IMR-90 (cell line): ENCODE results near the gene ASTN2. TPM values are rescaled to one million over a fixed set of nuclear protein-coding genes. Genes with fewer than 3 reads are reported as not detected.

Source experiments
- ATAC-seq: fragments of 200-7000 bp; cut with Tn5 transposase; 2 replicates; pipeline ENCODE4 v1.9.1; 2020; ENCODE audit warnings: low read depth, mild to moderate bottlenecking, moderate library complexity
- BruUV-seq: library from RNA; stranded (reverse); fragments of 400-500 nt; replicated peaks from 2 replicates; lab custom pipeline; 2021; lab: Mats Ljungman, UMichigan
- CTCF ChIA-PET: fragments of 300-600 bp; formaldehyde crosslinking; extraction: SDS; loops from one replicate; lab custom pipeline; 2021; ENCODE audit warnings: antibody characterized with exemption; lab: Yijun Ruan, JAX
- POLR2A ChIA-PET: fragments of 300-600 bp; sonication (Branson Sonifier 250); formaldehyde crosslinking; loops from one replicate; lab custom pipeline; 2022; ENCODE audit warnings: antibody characterized with exemption; ENCODE audit not compliant: unreplicated experiment; lab: Charles Lee
- DNase-seq: peaks from one replicate; pipeline ENCODE4 v3.0.0; 2013
- H2AFZ ChIP-seq: replicated peaks from 2 replicates; pipeline ENCODE3; 2013; ENCODE audit warnings: low read length, mild to moderate bottlenecking; ENCODE audit not compliant: poor library complexity
- H2AK5ac ChIP-seq: 2 replicates; pipeline ENCODE4 v1.6.1; 2013; ENCODE audit warnings: low read depth, low read length, inconsistent platforms
- H2AK9ac ChIP-seq: replicated peaks from 2 replicates; pipeline ENCODE3; 2013; ENCODE audit warnings: mild to moderate bottlenecking, low read depth, low read length, moderate library complexity; ENCODE audit not compliant: poor library complexity
- H2BK120ac ChIP-seq: 2 replicates; pipeline ENCODE4 v1.6.1; 2013; ENCODE audit warnings: low read depth, low read length, inconsistent platforms
- H2BK15ac ChIP-seq: 3 replicates; pipeline ENCODE4 v1.6.1; 2013; ENCODE audit warnings: low read depth, low read length, inconsistent platforms
- H2BK20ac ChIP-seq: 2 replicates; pipeline ENCODE4 v1.6.1; 2013; ENCODE audit warnings: low read depth, mild to moderate bottlenecking, inconsistent platforms, low read length, moderate library complexity
- H2BK5ac ChIP-seq: 2 replicates; pipeline ENCODE4 v1.6.1; 2013; ENCODE audit warnings: mild to moderate bottlenecking, low read depth, low read length, inconsistent platforms; ENCODE audit not compliant: poor library complexity, severe bottlenecking
- H3K14ac ChIP-seq: replicated peaks from 2 replicates; pipeline ENCODE4 v1.6.1; 2013; ENCODE audit warnings: low read depth, low read length, inconsistent platforms
- H3K18ac ChIP-seq: 2 replicates; pipeline ENCODE4 v1.6.1; 2013; ENCODE audit warnings: low read depth, low read length, control low read depth
- H3K23ac ChIP-seq: 2 replicates; pipeline ENCODE4 v1.6.1; 2013; ENCODE audit warnings: low read depth, low read length, inconsistent platforms
- H3K27ac ChIP-seq: 2 replicates; pipeline ENCODE4 v1.5.1; 2013; ENCODE audit warnings: mild to moderate bottlenecking, control low read depth, low read length; ENCODE audit not compliant: insufficient read depth
- H3K27me3 ChIP-seq: 2 replicates; pipeline ENCODE4 v1.6.1; 2013; ENCODE audit warnings: low read length; ENCODE audit not compliant: control insufficient read depth, insufficient read depth
- H3K36me3 ChIP-seq: 2 replicates; pipeline ENCODE4 v1.6.1; 2013; ENCODE audit warnings: low read length, mixed read lengths; ENCODE audit not compliant: control insufficient read depth, insufficient read depth
- H3K4ac ChIP-seq: 2 replicates; pipeline ENCODE4 v1.6.1; 2013; ENCODE audit warnings: low read depth, low read length, inconsistent platforms
- H3K4me1 ChIP-seq: 2 replicates; pipeline ENCODE4 v1.6.1; 2013; ENCODE audit warnings: low read length, mixed read lengths; ENCODE audit not compliant: control insufficient read depth, insufficient read depth
- H3K4me2 ChIP-seq: 2 replicates; pipeline ENCODE4 v1.6.1; 2013; ENCODE audit warnings: low read depth, mild to moderate bottlenecking, control low read depth, low read length, moderate library complexity
- H3K4me3 ChIP-seq: 2 replicates; pipeline ENCODE4 v1.5.1; 2013; ENCODE audit warnings: low read depth, mild to moderate bottlenecking, control low read depth, low read length, moderate library complexity; ENCODE audit not compliant: insufficient read depth
- H3K56ac ChIP-seq: 2 replicates; pipeline ENCODE4 v1.6.1; 2013; ENCODE audit warnings: low read length, inconsistent platforms; ENCODE audit not compliant: insufficient read depth; ENCODE audit errors: extremely low read depth
- H3K79me1 ChIP-seq, 2 experiments: 2 replicates each; pipeline ENCODE4 v1.6.1; 2013; ENCODE audit warnings: low read length in 2 of 2, inconsistent platforms in 1 of 2, low read depth in 1 of 2
- H3K9ac ChIP-seq: 2 replicates; pipeline ENCODE4 v1.6.1; 2013; ENCODE audit warnings: low read depth, low read length, control low read depth
- H3K9me1 ChIP-seq: 2 replicates; pipeline ENCODE4 v1.6.1; 2013; ENCODE audit warnings: low read length, inconsistent platforms; ENCODE audit not compliant: insufficient read depth
- H3K9me3 ChIP-seq: 2 replicates; pipeline ENCODE4 v1.6.1; 2013; ENCODE audit warnings: low read length; ENCODE audit not compliant: control insufficient read depth, insufficient read depth
- H4K20me1 ChIP-seq: 2 replicates; pipeline ENCODE4 v1.6.1; 2013; ENCODE audit warnings: low read length, inconsistent platforms; ENCODE audit not compliant: insufficient read depth
- H4K5ac ChIP-seq: 2 replicates; pipeline ENCODE4 v1.6.1; 2013; ENCODE audit warnings: mild to moderate bottlenecking, low read depth, low read length, control low read depth
- H4K8ac ChIP-seq, 2 experiments: 2 replicates each; pipeline ENCODE4 v1.6.1; 2013; ENCODE audit warnings: low read depth in 2 of 2, low read length in 2 of 2, control low read depth in 1 of 2, inconsistent platforms in 1 of 2
- H4K91ac ChIP-seq: 2 replicates; pipeline ENCODE4 v1.6.1; 2013; ENCODE audit warnings: low read depth, low read length, inconsistent platforms; ENCODE audit not compliant: insufficient read depth
- BHLHE40 ChIP-seq: fragments of 150-350 bp; IDR thresholded peaks from 2 replicates; pipeline ENCODE4 v1.6.1; 2016; ENCODE audit warnings: mild to moderate bottlenecking, low read depth, low read length
- CHD1 ChIP-seq: IDR thresholded peaks from 2 replicates; pipeline ENCODE4 v1.6.1; 2012; ENCODE audit warnings: low read depth, low read length, improper control_type of control experiment
- MAZ ChIP-seq: IDR thresholded peaks from 2 replicates; pipeline ENCODE4 v1.6.1; 2012; ENCODE audit warnings: low read depth, mild to moderate bottlenecking, low read length, improper control_type of control experiment, moderate library complexity, borderline replicate concordance
- MXI1 ChIP-seq: IDR thresholded peaks from 2 replicates; pipeline ENCODE4 v1.6.1; 2012; ENCODE audit warnings: low read depth, mild to moderate bottlenecking, low read length, moderate library complexity, borderline replicate concordance
- NFE2L2 ChIP-seq: fragments of 150-350 bp; IDR thresholded peaks from 2 replicates; pipeline ENCODE4 v1.6.1; 2016; ENCODE audit warnings: low read depth, mild to moderate bottlenecking, low read length
- RAD21 ChIP-seq: IDR thresholded peaks from 2 replicates; pipeline ENCODE4 v1.6.1; 2012; ENCODE audit warnings: low read length, improper control_type of control experiment
- SMC3 ChIP-seq: fragments of 150-350 bp; IDR thresholded peaks from 2 replicates; pipeline ENCODE4 v1.6.1; 2016; ENCODE audit warnings: low read depth, mild to moderate bottlenecking, antibody characterized with exemption, low read length, moderate library complexity
- WGBS, 2 experiments: methylation state at CpG; one replicate each; pipeline versions ENCODE4 v1.1.5 to v1.1.7; 2013; ENCODE audit warnings: missing lambda C conversion rate in 2 of 2; ENCODE audit not compliant: insufficient read length in 1 of 2; ENCODE audit errors: extremely low coverage in 2 of 2; 5-methylcytosine and 5-hydroxymethylcytosine counted together
- dilution Hi-C: fragments of 300-500 bp; cut with HindIII; formaldehyde crosslinking; loops from one replicate; pipeline ENCODE4 v1.14.3; 2018; ENCODE audit warnings: low sequenced_read_pairs; ENCODE audit not compliant: unreplicated experiment
- in situ Hi-C: fragments of 300-500 bp; cut with MboI; formaldehyde crosslinking; loops from 3 replicates; pipeline ENCODE4 v1.14.3; 2019; ENCODE audit warnings: low sequenced_read_pairs, inconsistent platforms, mixed read lengths
- intact Hi-C: fragments of 100-400 bp; cut with micrococcal nuclease; formaldehyde crosslinking; loops from 2 replicates; pipeline ENCODE4 v1.10.0; 2022
- polyA plus RNA-seq, 3 experiments: library from polyadenylated mRNA; depleted of rRNA; stranded (reverse); fragments of >200 nt; gene quantifications; 2 replicates each; pipeline ENCODE4 v1.2.3, GENCODE V29; 2012; ENCODE audit warnings: low replicate concordance in 1 of 3
- total RNA-seq: library from RNA; depleted of rRNA; stranded (reverse); fragments of >200 nt; gene quantifications from 2 replicates; pipeline ENCODE4 v1.2.3, GENCODE V29; 2012

The ASTN2 gene
- total and polyA plus RNA-seq, 2 of the 4 experiments (the other 2 are of a cell fraction), result 3.8 to 6.8 TPM

- Histone ChIP-seq H2BK20ac (no peak overlapping the region), H3K56ac (no peak overlapping the region), H3K79me1 (no peaks in the 10 kb centered on the region), H3K4me3 (no peak overlapping the region), H3K27ac (no peak overlapping the region), H4K8ac (no peak overlapping the region), H4K91ac (no peak overlapping the region), H2AFZ (no peak overlapping the region), H3K27me3 (no peaks in the 10 kb centered on the region), H2BK5ac (no peak overlapping the region), H4K5ac (no peak overlapping the region), H2AK5ac (no peak overlapping the region), H3K14ac (no peak overlapping the region), H3K4ac (no peak overlapping the region), H2BK120ac (no peak overlapping the region), H3K4me1 (no peaks in the 10 kb centered on the region), H3K18ac (no peak overlapping the region), H4K20me1 (no peaks in the 10 kb centered on the region), H3K23ac (no peak overlapping the region), H3K36me3 (no peaks in the 10 kb centered on the region), H3K9ac (no peak overlapping the region), H2BK15ac (no peak overlapping the region), H3K9me1 (no peaks in the 10 kb centered on the region), H3K9me3 (peaks cover 5% of the 10 kb centered on the region), H2AK9ac (no peak overlapping the region), H3K4me2 (no peak overlapping the region)
- in situ Hi-C loops, result no loop called here
- ATAC-seq (no peak), DNase-seq (no peak)
- dilution Hi-C loops, result no loop called here
- no CpG with 5 or more reads among the region's 4 CpGs for WGBS, 2 experiments
- ChIA-PET CTCF (no interaction called here), POLR2A (no interaction called here)
- no TSS peak for BruUV-seq
- TF ChIP-seq SMC3 (no peak), BHLHE40 (no peak), MXI1 (no peak), NFE2L2 (no peak), RAD21 (no peak), MAZ (no peak), CHD1 (no peak)
- intact Hi-C loops, result loop anchor here (10.0 kb wide), 1 partner anchor 46 kb away; no protein-coding TSS in a partner anchor
Measured at GRCh38 chr9:117340422-117340821, 74.4 kb downstream of the ASTN2 start.
